ENCODE results near the gene TFDP2. TPM values are rescaled to one million over a fixed set of nuclear protein-coding genes. Genes with fewer than 3 reads are reported as not detected.

Gene TFDP2
- total and polyA plus RNA-seq, 2 of the 8 experiments (the other 6 are each of a cell fraction or from before 2014, with no cell fraction given) = 41.1 to 119 TPM

- Histone ChIP-seq H2AFZ (ENCODE audit: low read length) (no peak overlapping the region), H2BK12ac (ENCODE audit: low read depth, low read length) (no peak overlapping the region), H3K9me3 (ENCODE audit: insufficient read depth in 2 of 2, low read depth in 1 of 2, low read length in 1 of 2) (no peaks in the 10 kb centered on the region), H3K23me2 (ENCODE audit: low read depth, low read length) (peaks cover 3% of the 10 kb centered on the region; the same call in 1 of the 2 replicates), H2AK5ac (ENCODE audit: low read depth, low read length) (no peak overlapping the region), H4K5ac (ENCODE audit: insufficient read length, low read depth, low read length) (no peak overlapping the region), H3K27ac (ENCODE audit: low read depth, low read length) (no peak overlapping the region), H2BK120ac (replicated peaks; ENCODE audit: low read depth, low read length) (no peak overlapping the region), H3K79me2 (ENCODE audit: control insufficient read depth in 1 of 2, insufficient read depth in 2 of 2, low read length in 2 of 2) (no peaks in the 10 kb centered on the region), H4K8ac (ENCODE audit: extremely low read depth, insufficient read depth, low read length) (no peak overlapping the region), H3K18ac (ENCODE audit: extremely low read depth, low read length) (no peak overlapping the region), H4K20me1 (replicated peaks in 1 of 2; ENCODE audit: control insufficient read depth in 1 of 2, insufficient read depth in 2 of 2, low read length in 2 of 2) (peaks cover 0 to 2% of the 10 kb centered on the region in 2 experiments), H3K4me1 (replicated peaks in 1 of 4; ENCODE audit: control insufficient read depth in 3 of 4, insufficient read depth in 4 of 4, low read length in 3 of 4) (peaks cover 0 to 2% (median 0%) of the 10 kb centered on the region in 4 experiments; a peak in 2 of 7 replicates), H2BK15ac (ENCODE audit: low read length) (no peak overlapping the region), H3K56ac (replicated peaks; ENCODE audit: insufficient read length, low read depth, low read length) (no peak overlapping the region), H3K4me2 (ENCODE audit: insufficient read depth in 1 of 2, low read depth in 2 of 2, low read length in 2 of 2) (no peak overlapping the region), H3K27me3 (replicated peaks in 1 of 4; ENCODE audit: control insufficient read depth in 3 of 4, extremely low read depth in 1 of 4, insufficient read depth in 3 of 4, low read length in 3 of 4) (no peaks in the 10 kb centered on the region), H3K14ac (ENCODE audit: insufficient read length) (no peak overlapping the region), H3K36me3 (ENCODE audit: control insufficient read depth in 2 of 4, insufficient read depth in 4 of 4, low read length in 3 of 4) (no peaks in the 10 kb centered on the region), H3K4ac (replicated peaks; ENCODE audit: insufficient read length, low read depth, low read length) (no peak overlapping the region), H3K4me3 (ENCODE audit: extremely low read depth in 1 of 4, insufficient read depth in 2 of 4, low read depth in 3 of 4, low read length in 4 of 4) (no peak overlapping the region), H3K79me1 (ENCODE audit: low read depth, low read length) (no peaks in the 10 kb centered on the region), H3K23ac (ENCODE audit: insufficient read length) (no peak overlapping the region), H2BK5ac (ENCODE audit: low read depth, low read length) (no peak overlapping the region), H4K91ac (replicated peaks; ENCODE audit: insufficient read length, low read length) (no peak overlapping the region), H2BK20ac (ENCODE audit: low read length) (no peak overlapping the region), H3K9ac (replicated peaks in 1 of 4; ENCODE audit: extremely low read depth in 1 of 4, low read depth in 3 of 4, low read length in 3 of 4) (no peak overlapping the region)
- CTCF ChIA-PET (ENCODE audit: partially characterized antibody) = interaction anchor here (1.5 to 2.1 kb wide), 2 partner anchors 21 to 126 kb away, joined by 3 to 7 read pairs; no protein-coding TSS in a partner anchor
- FAIRE-seq = no peak
- POLR2A ChIA-PET (ENCODE audit: partially characterized antibody) = interaction anchor here (2.0 kb wide), 1 partner anchor 11 kb away, joined by 4 read pairs; no protein-coding TSS in a partner anchor
- DNase-seq (ENCODE audit: low read depth in 1 of 2, low spot score in 2 of 2) = no peak
- WGBS, 2 experiments (ENCODE audit: extremely low coverage in 1 of 2, insufficient coverage in 1 of 2, insufficient read length in 1 of 2, insufficient replicate concordance in 2 of 2, low coverage in 1 of 2, low lambda C conversion rate in 2 of 2, missing lambda C conversion rate in 1 of 2) = 87% methylated on average over 3 of the region's 3 CpGs; no CpG with 5 or more reads in 1 of the 2 experiments
- no peak for TF ChIP-seq CHD1 (IDR thresholded peaks at IDR 0.05; ENCODE audit: low read depth, low read length)
- TF ChIP-seq ZNF274 (IDR thresholded peaks at IDR 0.05; ENCODE audit: borderline replicate concordance, extremely low read depth, low read length) = no peak
- no peak for TF ChIP-seq SUZ12 (IDR thresholded peaks at IDR 0.05; ENCODE audit: low read length)
- no peak for TF ChIP-seq CHD2 (IDR thresholded peaks at IDR 0.05; ENCODE audit: low read length)
- TF ChIP-seq RNF2 (IDR thresholded peaks at IDR 0.05; ENCODE audit: borderline replicate concordance, low read depth, low read length, missing control alignments, poor library complexity, severe bottlenecking) = no peak
- no peak for TF ChIP-seq NANOG (IDR thresholded peaks at IDR 0.05; ENCODE audit: insufficient read depth, low read depth, low read length, poor library complexity, severe bottlenecking)
- TF ChIP-seq TBP (IDR thresholded peaks at IDR 0.05; ENCODE audit: low read depth, low read length) = no peak
- no peak for TF ChIP-seq ATF3 (IDR thresholded peaks at IDR 0.05; ENCODE audit: insufficient read depth, low read depth, low read length)
- no peak for TF ChIP-seq RBBP5 (IDR thresholded peaks at IDR 0.05; ENCODE audit: borderline replicate concordance, low read depth, low read length)
- no peak for TF ChIP-seq FOSL1 (IDR thresholded peaks at IDR 0.05; ENCODE audit: insufficient read depth, low read depth, low read length)
- no peak for TF ChIP-seq SP4 (IDR thresholded peaks at IDR 0.05; ENCODE audit: low read length)
- TF ChIP-seq TCF12 (IDR thresholded peaks at IDR 0.05; ENCODE audit: low read depth, low read length) = no peak
- TF ChIP-seq KDM4A (IDR thresholded peaks at IDR 0.05; ENCODE audit: low read depth, low read length, severe bottlenecking) = no peak
- TF ChIP-seq TAF1 (IDR thresholded peaks at IDR 0.05; ENCODE audit: low read depth, low read length) = no peak
Measured at GRCh38 chr3:142154186-142154585, 4.8 kb upstream of the TFDP2 start.

Data from H1 (cell line).